ENCODE measurements around the gene BHLHE23.

Gene BHLHE23

DNA sequence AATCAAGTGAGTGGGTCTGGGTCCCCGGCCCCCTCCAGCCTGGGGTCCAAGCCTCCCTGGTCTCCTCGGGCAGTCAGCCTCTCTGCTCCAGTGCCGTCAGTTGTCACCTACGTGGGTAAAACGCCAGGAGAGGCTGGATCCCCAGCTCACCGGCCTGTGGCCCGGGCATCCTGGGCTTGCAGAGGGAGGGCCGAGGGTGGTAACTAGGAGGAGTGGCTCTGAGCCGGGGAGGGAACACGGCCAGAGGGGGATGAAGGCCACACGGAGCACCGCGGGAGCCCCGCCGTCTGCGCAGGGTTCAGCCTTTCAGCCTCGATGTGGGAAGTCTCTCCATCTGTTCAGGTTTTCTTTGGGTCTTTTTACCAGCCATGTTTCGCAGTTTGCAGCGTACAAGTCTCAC lies 29.5 kb upstream of the BHLHE23 start:
- TF ChIP-seq FOXM1 (IDR thresholded peaks at IDR 0.05; ENCODE audit: borderline replicate concordance, low read depth): no peak
- no peak for TF ChIP-seq ZBTB7A (IDR thresholded peaks at IDR 0.05; ENCODE audit: low read depth)
- no peak for TF ChIP-seq NFIC (IDR thresholded peaks at IDR 0.05)
- TF ChIP-seq CEBPB (IDR thresholded peaks at IDR 0.05): no peak
- TF ChIP-seq TCF12 (IDR thresholded peaks at IDR 0.05; ENCODE audit: low read depth): no peak
- TF ChIP-seq, protein P1, sequence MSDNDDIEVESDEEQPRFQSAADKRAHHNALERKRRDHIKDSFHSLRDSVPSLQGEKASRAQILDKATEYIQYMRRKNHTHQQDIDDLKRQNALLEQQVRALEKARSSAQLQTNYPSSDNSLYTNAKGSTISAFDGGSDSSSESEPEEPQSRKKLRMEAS (IDR thresholded peaks at IDR 0.05): no peak
- TF ChIP-seq TAF1 (IDR thresholded peaks at IDR 0.05; ENCODE audit: low read depth): no peak
- no peak for TF ChIP-seq TEAD4 (IDR thresholded peaks at IDR 0.05)
- TF ChIP-seq CREB1 (IDR thresholded peaks at IDR 0.05; ENCODE audit: low read depth): no peak
- TF ChIP-seq EP300 (IDR thresholded peaks at IDR 0.05; ENCODE audit: borderline replicate concordance): no peak
- TF ChIP-seq RAD21 (IDR thresholded peaks at IDR 0.05; ENCODE audit: low read depth): no peak
- TF ChIP-seq, protein P2, sequence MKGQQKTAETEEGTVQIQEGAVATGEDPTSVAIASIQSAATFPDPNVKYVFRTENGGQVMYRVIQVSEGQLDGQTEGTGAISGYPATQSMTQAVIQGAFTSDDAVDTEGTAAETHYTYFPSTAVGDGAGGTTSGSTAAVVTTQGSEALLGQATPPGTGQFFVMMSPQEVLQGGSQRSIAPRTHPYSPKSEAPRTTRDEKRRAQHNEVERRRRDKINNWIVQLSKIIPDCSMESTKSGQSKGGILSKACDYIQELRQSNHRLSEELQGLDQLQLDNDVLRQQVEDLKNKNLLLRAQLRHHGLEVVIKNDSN (IDR thresholded peaks at IDR 0.05): no peak
- no peak for TF ChIP-seq EGR1 (IDR thresholded peaks at IDR 0.05)
- TF ChIP-seq, protein P3, sequence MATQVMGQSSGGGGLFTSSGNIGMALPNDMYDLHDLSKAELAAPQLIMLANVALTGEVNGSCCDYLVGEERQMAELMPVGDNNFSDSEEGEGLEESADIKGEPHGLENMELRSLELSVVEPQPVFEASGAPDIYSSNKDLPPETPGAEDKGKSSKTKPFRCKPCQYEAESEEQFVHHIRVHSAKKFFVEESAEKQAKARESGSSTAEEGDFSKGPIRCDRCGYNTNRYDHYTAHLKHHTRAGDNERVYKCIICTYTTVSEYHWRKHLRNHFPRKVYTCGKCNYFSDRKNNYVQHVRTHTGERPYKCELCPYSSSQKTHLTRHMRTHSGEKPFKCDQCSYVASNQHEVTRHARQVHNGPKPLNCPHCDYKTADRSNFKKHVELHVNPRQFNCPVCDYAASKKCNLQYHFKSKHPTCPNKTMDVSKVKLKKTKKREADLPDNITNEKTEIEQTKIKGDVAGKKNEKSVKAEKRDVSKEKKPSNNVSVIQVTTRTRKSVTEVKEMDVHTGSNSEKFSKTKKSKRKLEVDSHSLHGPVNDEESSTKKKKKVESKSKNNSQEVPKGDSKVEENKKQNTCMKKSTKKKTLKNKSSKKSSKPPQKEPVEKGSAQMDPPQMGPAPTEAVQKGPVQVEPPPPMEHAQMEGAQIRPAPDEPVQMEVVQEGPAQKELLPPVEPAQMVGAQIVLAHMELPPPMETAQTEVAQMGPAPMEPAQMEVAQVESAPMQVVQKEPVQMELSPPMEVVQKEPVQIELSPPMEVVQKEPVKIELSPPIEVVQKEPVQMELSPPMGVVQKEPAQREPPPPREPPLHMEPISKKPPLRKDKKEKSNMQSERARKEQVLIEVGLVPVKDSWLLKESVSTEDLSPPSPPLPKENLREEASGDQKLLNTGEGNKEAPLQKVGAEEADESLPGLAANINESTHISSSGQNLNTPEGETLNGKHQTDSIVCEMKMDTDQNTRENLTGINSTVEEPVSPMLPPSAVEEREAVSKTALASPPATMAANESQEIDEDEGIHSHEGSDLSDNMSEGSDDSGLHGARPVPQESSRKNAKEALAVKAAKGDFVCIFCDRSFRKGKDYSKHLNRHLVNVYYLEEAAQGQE (IDR thresholded peaks at IDR 0.05; ENCODE audit: low read depth): no peak
- no peak for TF ChIP-seq YY1 (IDR thresholded peaks at IDR 0.05; ENCODE audit: low read depth)

DNA sequence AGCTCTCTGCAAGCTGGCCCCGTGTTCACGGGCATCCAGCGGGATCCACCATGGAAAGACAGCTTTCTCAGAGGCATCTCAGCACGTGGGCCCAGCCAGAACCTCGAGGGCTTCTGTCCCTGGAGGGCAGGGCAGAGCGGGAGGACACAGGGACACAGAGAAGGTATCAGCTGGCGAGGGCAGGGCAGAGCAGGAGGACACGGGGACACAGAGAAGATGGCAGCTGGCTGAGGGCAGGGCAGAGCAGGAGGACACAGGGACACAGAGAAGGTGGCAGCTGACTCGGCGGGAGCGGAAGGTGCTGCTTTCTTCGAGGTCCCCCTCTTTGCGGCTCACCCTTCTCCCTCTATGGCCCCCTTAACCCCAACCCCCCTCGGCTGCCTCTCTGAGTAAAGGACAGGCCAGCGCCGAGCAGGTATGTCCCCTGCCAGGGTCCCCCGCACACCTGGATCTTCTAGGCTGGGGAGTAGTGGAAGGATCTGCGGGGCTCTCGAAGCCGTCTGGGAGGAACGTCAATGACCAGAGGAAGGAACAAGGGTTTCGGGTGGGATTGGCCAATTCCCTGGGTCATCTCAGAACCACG lies 28.9 kb upstream of the BHLHE23 start:
- TF ChIP-seq EP300 (IDR thresholded peaks at IDR 0.05; ENCODE audit: borderline replicate concordance) (no peak), FOXM1 (IDR thresholded peaks at IDR 0.05; ENCODE audit: borderline replicate concordance, low read depth) (no peak), RAD21 (IDR thresholded peaks at IDR 0.05; ENCODE audit: low read depth) (no peak), NFIC (IDR thresholded peaks at IDR 0.05) (no peak), TCF12 (IDR thresholded peaks at IDR 0.05; ENCODE audit: low read depth) (no peak), YY1 (IDR thresholded peaks at IDR 0.05; ENCODE audit: low read depth) (no peak)
- TF ChIP-seq, protein P2 (IDR thresholded peaks at IDR 0.05): no peak

DNA sequence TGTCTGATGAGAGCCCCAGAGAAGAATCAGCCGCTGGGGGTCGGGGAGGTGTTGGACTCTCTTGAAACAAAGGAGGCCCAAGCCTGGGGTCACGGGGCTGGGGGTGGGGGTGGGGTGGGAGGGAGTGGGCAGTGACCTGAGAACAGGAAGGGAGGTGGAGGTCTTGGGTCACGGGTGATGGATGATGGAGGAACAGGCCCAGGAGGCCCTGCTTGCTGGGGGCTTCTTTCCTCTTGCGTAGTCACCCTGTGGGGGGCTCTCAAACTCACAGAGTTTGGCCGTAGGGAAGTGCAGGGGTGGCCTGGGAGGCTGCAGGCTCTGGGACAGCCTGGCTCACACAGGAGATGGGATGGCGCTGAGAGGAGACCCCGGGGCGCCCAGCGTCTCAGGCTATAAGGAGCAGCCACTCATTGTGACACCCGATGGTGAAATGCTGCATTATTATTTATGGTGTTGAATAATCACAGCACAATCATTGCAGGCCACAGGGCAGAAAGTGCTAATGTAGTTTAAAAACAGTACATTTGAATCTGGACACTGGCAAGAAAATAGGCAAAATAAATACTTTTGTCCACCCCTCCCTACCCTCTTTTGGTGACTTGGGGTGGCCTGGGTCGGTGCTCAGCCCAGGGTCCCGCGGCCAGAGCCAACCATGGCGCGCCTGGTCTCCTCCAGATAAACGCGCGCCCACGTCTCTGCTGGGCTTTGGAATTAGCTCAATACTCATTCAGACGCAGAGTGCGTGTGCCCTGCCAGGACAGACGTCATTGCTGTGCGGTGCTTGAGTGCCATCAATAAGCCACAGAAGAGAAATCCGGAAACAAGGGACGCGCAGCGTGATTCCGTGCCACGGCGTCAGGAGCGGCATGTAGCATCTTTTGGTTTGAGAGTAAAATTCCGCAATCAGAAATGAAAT lies 27.3 kb upstream of the BHLHE23 start:
- TF ChIP-seq CEBPB (IDR thresholded peaks at IDR 0.05) (no peak), EGR1 (IDR thresholded peaks at IDR 0.05) (no peak), RAD21 (IDR thresholded peaks at IDR 0.05; ENCODE audit: low read depth) (no peak), ZBTB7A (IDR thresholded peaks at IDR 0.05; ENCODE audit: low read depth) (no peak), FOXM1 (IDR thresholded peaks at IDR 0.05; ENCODE audit: borderline replicate concordance, low read depth) (no peak), TCF12 (IDR thresholded peaks at IDR 0.05; ENCODE audit: low read depth) (no peak), YY1 (IDR thresholded peaks at IDR 0.05; ENCODE audit: low read depth) (no peak), TEAD4 (IDR thresholded peaks at IDR 0.05) (no peak), EP300 (IDR thresholded peaks at IDR 0.05; ENCODE audit: borderline replicate concordance) (no peak), NFIC (IDR thresholded peaks at IDR 0.05) (no peak)
- TF ChIP-seq, protein P2 (IDR thresholded peaks at IDR 0.05): no peak

DNA sequence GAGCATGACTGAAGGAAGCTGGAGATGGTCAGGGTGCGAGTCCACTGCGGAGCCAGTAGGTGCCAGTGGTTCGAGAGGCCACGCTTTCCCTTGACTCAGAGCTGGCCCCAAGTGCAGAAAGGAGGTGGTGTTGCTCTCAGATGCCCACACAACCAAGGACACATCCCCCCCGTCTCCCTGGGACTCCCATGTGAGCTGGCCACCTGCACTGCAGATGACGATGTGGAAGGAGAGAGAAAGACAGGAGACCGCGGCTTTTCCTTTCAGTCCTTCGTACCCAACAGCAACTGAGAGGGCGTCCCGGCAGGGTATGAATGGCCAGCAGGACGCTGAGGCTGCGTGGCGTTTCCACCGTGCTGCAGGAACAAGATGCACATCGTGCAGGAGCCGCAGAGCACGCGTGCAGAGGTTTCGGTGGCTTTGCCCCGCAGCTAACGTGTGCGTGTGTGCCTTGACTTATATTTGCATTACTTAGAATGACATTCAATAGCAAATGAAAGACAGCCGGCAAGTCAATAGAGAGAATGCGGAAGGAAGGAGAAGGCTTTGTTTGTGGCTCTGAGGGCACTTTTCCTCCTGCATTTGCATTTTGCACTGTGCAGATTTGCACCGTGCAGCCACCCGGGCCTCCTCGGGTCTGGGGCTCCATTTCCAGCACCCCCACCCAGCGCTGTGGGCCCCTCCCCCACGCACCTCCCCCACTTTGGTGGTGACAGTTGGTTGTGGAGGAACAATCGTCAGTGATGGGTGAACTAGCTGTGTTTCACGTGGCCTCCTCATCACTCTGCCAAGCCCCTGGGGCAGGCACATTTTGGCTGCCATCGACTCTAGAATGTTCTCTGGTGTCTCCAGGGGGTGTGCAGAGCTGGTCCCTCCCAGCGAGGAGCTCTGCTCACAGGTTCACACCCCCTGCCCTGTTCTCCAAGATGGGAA lies 26.4 kb upstream of the BHLHE23 start:
- TF ChIP-seq, protein P1 (IDR thresholded peaks at IDR 0.05): no peak
- TF ChIP-seq ZBTB7A (IDR thresholded peaks at IDR 0.05; ENCODE audit: low read depth): no peak
- no peak for TF ChIP-seq FOXM1 (IDR thresholded peaks at IDR 0.05; ENCODE audit: borderline replicate concordance, low read depth)
- TF ChIP-seq TEAD4 (IDR thresholded peaks at IDR 0.05): no peak
- TF ChIP-seq RAD21 (IDR thresholded peaks at IDR 0.05; ENCODE audit: low read depth): no peak
- TF ChIP-seq TCF12 (IDR thresholded peaks at IDR 0.05; ENCODE audit: low read depth): no peak
- no peak for TF ChIP-seq EP300 (IDR thresholded peaks at IDR 0.05; ENCODE audit: borderline replicate concordance)
- no peak for TF ChIP-seq YY1 (IDR thresholded peaks at IDR 0.05; ENCODE audit: low read depth)

DNA sequence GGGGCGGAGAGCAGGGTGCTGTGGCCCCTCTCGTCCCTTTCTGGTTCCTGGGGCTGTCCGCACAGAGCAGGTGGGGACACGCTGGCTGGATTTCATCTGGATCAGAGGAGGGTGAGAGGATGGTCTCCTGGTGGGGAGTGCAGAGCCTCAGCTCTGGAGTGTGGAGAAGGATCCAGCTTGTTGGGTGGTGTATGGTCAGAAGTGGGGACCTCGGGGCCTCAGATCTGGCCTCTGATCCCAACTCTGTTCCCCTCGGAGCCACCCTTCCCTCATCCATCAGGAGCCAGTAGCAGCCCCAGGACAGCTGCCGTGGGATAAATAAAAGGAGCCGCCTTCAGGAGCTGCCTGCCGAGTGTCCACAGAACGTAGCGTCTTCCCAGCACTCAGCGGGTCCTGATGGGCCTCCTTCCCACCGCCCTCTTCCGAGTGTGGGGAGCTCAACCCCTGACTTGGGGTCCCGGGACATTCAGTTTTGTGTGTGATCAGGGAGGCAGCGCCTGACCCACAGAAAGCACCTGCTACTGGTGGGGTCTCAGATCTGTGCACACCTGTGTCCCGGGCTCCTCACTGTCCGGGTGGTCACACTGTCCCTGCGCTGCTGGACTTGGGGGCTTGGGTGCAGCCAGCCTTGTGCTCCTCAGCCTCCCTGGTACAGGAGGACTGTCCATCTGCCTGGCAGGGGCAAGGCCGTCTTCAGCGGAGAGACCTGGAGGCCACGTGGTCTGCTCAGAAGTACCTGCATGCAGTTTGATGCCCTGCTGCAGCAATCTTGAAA lies 25.4 kb upstream of the BHLHE23 start:
- TF ChIP-seq FOXM1 (IDR thresholded peaks at IDR 0.05; ENCODE audit: borderline replicate concordance, low read depth) (no peak), YY1 (IDR thresholded peaks at IDR 0.05; ENCODE audit: low read depth) (no peak), TAF1 (IDR thresholded peaks at IDR 0.05; ENCODE audit: low read depth) (no peak), TEAD4 (IDR thresholded peaks at IDR 0.05) (no peak), CREB1 (IDR thresholded peaks at IDR 0.05; ENCODE audit: low read depth) (no peak), ZBTB7A (IDR thresholded peaks at IDR 0.05; ENCODE audit: low read depth) (no peak), RAD21 (IDR thresholded peaks at IDR 0.05; ENCODE audit: low read depth) (no peak), NFIC (IDR thresholded peaks at IDR 0.05) (no peak)
- TF ChIP-seq, protein P1 (IDR thresholded peaks at IDR 0.05): no peak
- TF ChIP-seq, protein P3 (IDR thresholded peaks at IDR 0.05; ENCODE audit: low read depth): no peak
- TF ChIP-seq, protein P2 (IDR thresholded peaks at IDR 0.05): no peak
